HepG2 (cell line): ENCODE results near the gene VSIG10L. TPM values are rescaled to one million over a fixed set of nuclear protein-coding genes. Genes with fewer than 3 reads are reported as not detected.

Source experiments
- AGO2 ChIP-seq: fragments of 200-400 bp; formaldehyde crosslinking; optimal IDR thresholded peaks from 2 replicates; pipeline ENCODE3; 2017; ENCODE audit warnings: mild to moderate bottlenecking, low read depth, low read length, moderate library complexity
- DMAP1 ChIP-seq: IDR thresholded peaks from 2 replicates; pipeline ENCODE4 v1.6.1; 2016
- FOXA1 ChIP-seq, 2 experiments: fragments of 450-650 bp in 1 of 2; sonication (generic) in 1 of 2; formaldehyde crosslinking in 1 of 2; IDR thresholded peaks; 2 replicates each; pipeline versions ENCODE4 v1.4.0 to v1.6.1; 2016 to 2020; ENCODE audit warnings: missing genetic modification reagents in 1 of 2
- FUBP1 ChIP-seq: sonication (generic); formaldehyde crosslinking; IDR thresholded peaks from 2 replicates; pipeline ENCODE4 v1.5.1; 2020; ENCODE audit warnings: missing genetic modification reagents, mild to moderate bottlenecking, borderline replicate concordance
- GABPB1 ChIP-seq: IDR thresholded peaks from 2 replicates; pipeline ENCODE4 v1.6.1; 2016; ENCODE audit warnings: mild to moderate bottlenecking, missing genetic modification reagents, moderate library complexity, missing compliant biosample characterization
- KDM3A ChIP-seq: IDR thresholded peaks from 2 replicates; pipeline ENCODE4 v1.6.1; 2018; ENCODE audit warnings: low read depth, missing compliant biosample characterization
- MEF2D ChIP-seq: sonication (generic); formaldehyde crosslinking; IDR thresholded peaks from 2 replicates; pipeline ENCODE4 v1.5.1; 2020; ENCODE audit warnings: mild to moderate bottlenecking, missing genetic modification reagents
- PHF21A ChIP-seq: sonication (generic); formaldehyde crosslinking; IDR thresholded peaks from 2 replicates; pipeline ENCODE4 v1.5.0; 2020; ENCODE audit warnings: mild to moderate bottlenecking, missing genetic modification reagents
- POLR2A ChIP-seq, 2 experiments: IDR thresholded peaks; 2 replicates each; pipeline ENCODE4 v1.6.1; 2011; ENCODE audit warnings: low read depth in 2 of 2, low read length in 2 of 2, mild to moderate bottlenecking in 1 of 2, moderate library complexity in 1 of 2; ENCODE audit not compliant: insufficient read depth in 1 of 2
- REL ChIP-seq: sonication (generic); formaldehyde crosslinking; conservative IDR thresholded peaks from 2 replicates; pipeline ENCODE4 v1.8.0; 2022; ENCODE audit warnings: mild to moderate bottlenecking, missing genetic modification reagents, moderate library complexity
- ZBTB4 ChIP-seq: sonication (generic); formaldehyde crosslinking; IDR thresholded peaks from 2 replicates; pipeline ENCODE4 v1.4.0; 2020; ENCODE audit warnings: missing genetic modification reagents, mild to moderate bottlenecking, borderline replicate concordance
- ZNF256 ChIP-seq: sonication (generic); formaldehyde crosslinking; conservative IDR thresholded peaks from 2 replicates; pipeline ENCODE4 v1.4.0; 2020; ENCODE audit warnings: missing genetic modification reagents
- polyA plus RNA-seq, 8 experiments: library from polyadenylated mRNA; depleted of rRNA in 3 of 8; stranded (reverse) in 7 of 8; unstranded in 1 of 8; fragments of >200 nt; fragmentation: Illumina TruSeq in 4 of 8; extraction: Trizol in 4 of 8; gene quantifications; 2 replicates each; pipeline versions ENCODE4 v1.2.1 to v1.2.3, GENCODE V29; 2011 to 2016; ENCODE audit warnings: low read depth in 4 of 8, missing spikeins in 1 of 8, mixed read lengths in 1 of 8; ENCODE audit not compliant: insufficient read depth in 1 of 8
- total RNA-seq, 5 experiments: library from RNA; depleted of rRNA; stranded (reverse); fragments of >200 nt; fragmentation: Illumina TruSeq; extraction: Trizol; gene quantifications; 2 replicates each; pipeline ENCODE4 v1.2.3, GENCODE V29; 2016; ENCODE audit warnings: low read depth in 1 of 5
- TF ChIP-seq, protein P1 (sequence below): IDR thresholded peaks from 2 replicates; pipeline ENCODE4 v1.6.1; 2016; ENCODE audit warnings: control low read depth
- TF ChIP-seq, protein P2 (sequence below): sonication (generic); formaldehyde crosslinking; IDR thresholded peaks from 2 replicates; pipeline ENCODE4 v1.5.0; 2020; ENCODE audit warnings: missing genetic modification reagents

VSIG10L gene
- total and polyA plus RNA-seq, 2 of the 13 experiments (the other 11 are each of a cell fraction or from before 2014, with no cell fraction given) = 2.7 to 8.5 TPM

DNA sequence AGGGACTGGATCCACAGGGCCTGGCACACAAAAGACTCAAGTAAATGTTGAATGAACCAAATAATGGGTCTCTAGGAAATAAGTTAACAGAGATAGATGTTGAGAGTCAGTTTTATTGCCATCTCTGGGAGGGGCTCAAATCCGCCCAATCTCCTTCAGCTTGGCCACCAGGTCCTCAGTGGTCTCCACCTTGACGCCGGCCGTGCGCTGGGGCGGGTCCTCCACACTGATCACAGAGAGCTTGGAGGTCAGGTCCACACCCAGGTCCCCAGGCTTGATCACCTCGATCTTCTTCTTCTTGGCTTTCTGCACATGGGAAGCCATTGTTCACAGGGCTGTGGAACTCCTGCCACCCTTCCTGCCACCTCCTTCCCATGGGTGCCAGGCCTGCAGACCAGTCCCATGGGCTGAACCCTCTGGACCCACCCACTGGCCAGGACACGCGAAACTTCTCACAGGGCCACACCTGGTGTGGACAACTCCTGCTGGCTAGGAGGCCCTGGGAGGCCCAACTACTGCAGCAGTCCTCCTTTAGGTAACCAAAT, 3.2 kb upstream of the VSIG10L start (continued):
- TF ChIP-seq ZBTB4 (CRISPR knock-in tag) = no peak
- TF ChIP-seq AGO2 = peak; percentile 92
- TF ChIP-seq POLR2A (IDR thresholded peaks at IDR 0.05; ENCODE audit: insufficient read depth in 1 of 2, low read depth in 2 of 2, low read length in 2 of 2) = peak in 1 of 2 experiments; percentile 45; a peak in 2 of 4 replicates
- TF ChIP-seq KDM3A (CRISPR knock-in tag) = no peak
- TF ChIP-seq DMAP1 (CRISPR knock-in tag) = no peak
- no peak for TF ChIP-seq FOXA1 (IDR thresholded peaks at IDR 0.05)
- TF ChIP-seq FOXA1 (CRISPR knock-in tag; IDR thresholded peaks at IDR 0.05) = no peak
- TF ChIP-seq GABPB1 = no peak
- TF ChIP-seq ZNF256 = no peak
- TF ChIP-seq, protein P1, sequence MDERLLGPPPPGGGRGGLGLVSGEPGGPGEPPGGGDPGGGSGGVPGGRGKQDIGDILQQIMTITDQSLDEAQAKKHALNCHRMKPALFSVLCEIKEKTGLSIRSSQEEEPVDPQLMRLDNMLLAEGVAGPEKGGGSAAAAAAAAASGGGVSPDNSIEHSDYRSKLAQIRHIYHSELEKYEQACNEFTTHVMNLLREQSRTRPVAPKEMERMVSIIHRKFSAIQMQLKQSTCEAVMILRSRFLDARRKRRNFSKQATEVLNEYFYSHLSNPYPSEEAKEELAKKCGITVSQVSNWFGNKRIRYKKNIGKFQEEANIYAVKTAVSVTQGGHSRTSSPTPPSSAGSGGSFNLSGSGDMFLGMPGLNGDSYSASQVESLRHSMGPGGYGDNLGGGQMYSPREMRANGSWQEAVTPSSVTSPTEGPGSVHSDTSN (CRISPR knock-in tag) = no peak
- no peak for TF ChIP-seq MEF2D (CRISPR knock-in tag)
- no peak for TF ChIP-seq REL (CRISPR knock-in tag)
- TF ChIP-seq, protein P2, sequence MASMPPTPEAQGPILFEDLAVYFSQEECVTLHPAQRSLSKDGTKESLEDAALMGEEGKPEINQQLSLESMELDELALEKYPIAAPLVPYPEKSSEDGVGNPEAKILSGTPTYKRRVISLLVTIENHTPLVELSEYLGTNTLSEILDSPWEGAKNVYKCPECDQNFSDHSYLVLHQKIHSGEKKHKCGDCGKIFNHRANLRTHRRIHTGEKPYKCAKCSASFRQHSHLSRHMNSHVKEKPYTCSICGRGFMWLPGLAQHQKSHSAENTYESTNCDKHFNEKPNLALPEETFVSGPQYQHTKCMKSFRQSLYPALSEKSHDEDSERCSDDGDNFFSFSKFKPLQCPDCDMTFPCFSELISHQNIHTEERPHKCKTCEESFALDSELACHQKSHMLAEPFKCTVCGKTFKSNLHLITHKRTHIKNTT (CRISPR knock-in tag) = no peak
- no peak for TF ChIP-seq PHF21A (CRISPR knock-in tag)
- TF ChIP-seq FUBP1 (CRISPR knock-in tag) = no peak
